Spleen (tissue), 7 donors: ENCODE results near the gene PNRC2.

ENCODE experiments used
- CTCF ChIP-seq, 11 experiments: fragments of 200-600 bp in 7 of 11; fragments of 450-650 bp in 4 of 11; sonication (generic) in 4 of 11; IDR thresholded peaks in 8 of 11; conservative IDR thresholded peaks in 3 of 11; 1 replicate in 7 of 11; 2 replicates in 4 of 11; pipeline versions ENCODE4 v1.4.0 to v1.8.0; 2016 to 2021; ENCODE audit warnings: antibody characterized with exemption in 11 of 11, inconsistent platforms in 4 of 11, mild to moderate bottlenecking in 1 of 11
- POLR2A ChIP-seq, 3 donors: fragments of 450-650 bp; IDR thresholded peaks; one replicate each; pipeline ENCODE4 v1.5.1; 2017; ENCODE audit warnings: antibody characterized with exemption in 3 of 3, mild to moderate bottlenecking in 1 of 3
- POLR2AphosphoS5 ChIP-seq, 3 donors: sonication (generic); formaldehyde crosslinking; IDR thresholded peaks; one replicate each; pipeline ENCODE4 v1.5.1; 2017; ENCODE audit warnings: antibody characterized with exemption in 3 of 3
- donor health status: DM: no; HTN: no; CAD: no; lungs with moderate emphysema.
- donor health status: DM: no; HTN: no; CAD: no.
- donor health status: DM: no; HTN: no; CAD: no.

DNA sequence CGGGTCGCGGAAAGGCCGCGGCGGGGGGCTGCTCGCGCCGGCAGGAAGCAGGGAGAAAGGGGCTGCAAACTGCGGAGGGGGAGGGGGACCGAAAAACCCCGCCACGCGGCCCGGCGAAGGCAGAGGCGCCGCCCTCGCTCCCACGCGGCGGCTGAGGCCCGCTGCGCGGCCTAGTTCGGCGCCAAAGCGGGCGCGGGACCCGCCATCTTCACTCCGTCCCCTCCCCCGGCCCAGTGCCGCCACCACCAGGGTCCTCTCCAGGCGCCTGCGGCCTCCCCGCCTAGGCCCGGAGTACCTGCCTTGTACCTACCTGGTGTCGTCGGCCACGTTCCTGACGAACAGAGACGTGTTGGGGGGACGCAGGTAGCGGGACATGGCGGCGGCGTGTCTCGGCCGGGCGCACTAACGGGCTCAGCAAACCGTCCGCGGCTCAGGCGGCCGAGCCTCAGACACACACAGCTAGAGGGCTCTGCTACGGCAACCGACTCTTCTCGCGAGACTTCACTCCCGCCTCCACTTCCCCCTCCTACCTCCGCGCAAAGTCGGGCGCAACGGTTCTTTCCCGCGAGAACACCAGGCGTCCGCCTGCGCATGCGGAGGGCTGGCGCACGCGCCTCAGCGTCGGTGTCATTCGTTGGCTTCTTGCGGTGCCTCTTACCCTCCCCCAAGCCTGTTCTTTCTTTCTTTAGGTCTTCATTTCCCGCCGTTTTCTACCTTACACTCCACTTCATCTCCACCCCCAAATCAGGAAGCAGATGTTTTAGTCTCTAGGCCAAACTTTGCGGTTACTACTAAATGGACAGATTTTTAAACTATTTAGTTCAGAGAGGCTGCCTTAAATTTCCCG, 20.5 kb downstream of the PNRC2 start, which contains the start of gene SRSF10:
- TF ChIP-seq CTCF (IDR thresholded peaks at IDR 0.05 in 8 of 11, conservative IDR thresholded peaks at IDR 0.05 in 3 of 11) (peak in 10 of 11 experiments; percentile 15 to 79 (median 61)), POLR2A (IDR thresholded peaks at IDR 0.05) (peak; percentile 80 to 98 (median 98)), POLR2AphosphoS5 (IDR thresholded peaks at IDR 0.05) (peak; percentile 100)
